Gastroesophageal sphincter (tissue), 3 donors: ENCODE results near the gene C19orf67.

Experiments used
- CTCF ChIP-seq, 4 experiments: fragments of 200-600 bp in 2 of 4; fragments of 450-650 bp in 2 of 4; sonication (generic) in 1 of 4; IDR thresholded peaks; one replicate each; pipeline ENCODE4 v1.5.1; 2017 to 2019; ENCODE audit warnings: antibody characterized with exemption in 4 of 4, mild to moderate bottlenecking in 2 of 4, moderate library complexity in 2 of 4
- EP300 ChIP-seq: sonication (generic); formaldehyde crosslinking; IDR thresholded peaks from one replicate; pipeline ENCODE4 v1.6.1; 2017; ENCODE audit warnings: antibody characterized with exemption, mild to moderate bottlenecking
- POLR2A ChIP-seq, 2 donors: fragments of 450-650 bp; IDR thresholded peaks; one replicate each; pipeline ENCODE4 v1.6.1; 2017; ENCODE audit warnings: antibody characterized with exemption in 2 of 2, mild to moderate bottlenecking in 2 of 2, moderate library complexity in 1 of 2
- POLR2AphosphoS5 ChIP-seq: sonication (generic); formaldehyde crosslinking; IDR thresholded peaks from one replicate; pipeline ENCODE4 v1.6.1; 2017; ENCODE audit warnings: antibody characterized with exemption

- TF ChIP-seq CTCF (IDR thresholded peaks at IDR 0.05) (no peak), POLR2A (IDR thresholded peaks at IDR 0.05) (no peak), POLR2AphosphoS5 (no peak), EP300 (no peak)
Measured at GRCh38 chr19:14059652-14060155, 25.9 kb downstream of the C19orf67 start.
